ENCODE measurements around the gene GRIP2.
"Not testable (repeated sequence)": the region's sequence is repeated elsewhere in the genome, so short reads cannot be mapped to it uniquely, and the experiment has no call there.

The GRIP2 gene

GRCh38 chr3:14517601-14518431, 22.3 kb downstream of the GRIP2 start:
- Histone ChIP-seq H3K27ac (no peak overlapping the region), H3K4me3 (no peak overlapping the region), H3K4me1 (peaks cover 0 to 14% (median 5%) of the 10 kb centered on the region in 4 donors), H3K36me3 (no peaks in the 10 kb centered on the region), H3K27me3 (no peaks in the 10 kb centered on the region), H3K9me3 (no peaks in the 10 kb centered on the region)
- intact Hi-C loops (cut with DNase I; ENCODE audit: low total_unique reads): no loop called here
- peak in 1 of 2 donors; percentile 55 for DNase-seq
- no peak for TF ChIP-seq CTCF (IDR thresholded peaks at IDR 0.05)

DNA sequence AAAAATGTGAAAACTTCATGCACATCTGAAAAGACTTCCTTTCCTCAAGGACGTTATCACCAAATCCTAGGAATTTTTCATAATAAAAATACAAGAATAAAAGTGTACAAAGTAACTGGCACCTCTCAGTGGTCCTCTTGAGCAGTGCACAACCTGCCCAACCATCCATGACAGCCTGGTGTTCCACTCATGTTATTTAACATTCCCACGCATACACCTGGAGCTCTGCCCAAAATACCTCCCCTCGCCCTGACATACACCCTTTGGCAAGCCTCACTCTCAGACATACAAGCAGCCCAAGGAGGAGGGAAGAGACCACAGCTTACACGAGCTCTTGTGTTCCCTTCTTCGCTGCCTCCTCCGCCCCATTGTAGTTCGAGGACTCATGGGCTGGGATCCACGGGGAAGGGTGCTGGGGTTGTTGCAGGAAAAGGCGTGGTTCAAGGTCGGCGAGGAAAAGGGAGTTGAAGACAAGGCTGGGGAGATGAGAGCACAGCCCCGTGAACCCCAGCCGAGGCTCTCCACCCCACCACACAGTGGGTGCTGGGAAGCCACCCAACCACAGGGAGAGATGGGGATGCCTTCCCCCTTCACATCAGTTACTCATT, 23.3 kb downstream of the GRIP2 start:
- Histone ChIP-seq H3K27ac (no peak overlapping the region), H3K9me3 (no peaks in the 10 kb centered on the region), H3K4me1 (peaks cover 0 to 4% (median under 1%) of the 10 kb centered on the region in 4 donors), H3K27me3 (no peaks in the 10 kb centered on the region), H3K4me3 (no peak overlapping the region), H3K36me3 (no peaks in the 10 kb centered on the region)
- intact Hi-C loops (cut with DNase I; ENCODE audit: low total_unique reads): no loop called here
- TF ChIP-seq CTCF (IDR thresholded peaks at IDR 0.05): no peak
- peak in 1 of 2 donors; percentile 42 for DNase-seq

GRCh38 chr3:14515526-14515925, 24.6 kb downstream of the GRIP2 start:
- intact Hi-C loops (cut with DNase I; ENCODE audit: low total_unique reads); H3K4me1 ChIP-seq; H3K27ac ChIP-seq; DNase-seq; H3K9me3 ChIP-seq; H3K36me3 ChIP-seq; H3K27me3 ChIP-seq; H3K4me3 ChIP-seq: not testable (repeated sequence)

GRCh38 chr3:14514323-14514720, 25.8 kb downstream of the GRIP2 start:
- no peaks in the 10 kb centered on the region for H3K36me3 ChIP-seq
- no peaks in the 10 kb centered on the region for H3K27me3 ChIP-seq
- DNase-seq: peak in 1 of 2 donors; percentile 44
- no peaks in the 10 kb centered on the region for H3K9me3 ChIP-seq
- no peak overlapping the region for H3K4me3 ChIP-seq
- TF ChIP-seq CTCF (IDR thresholded peaks at IDR 0.05): no peak
- intact Hi-C loops (cut with DNase I; ENCODE audit: low total_unique reads): no loop called here
- peaks cover 0 to 1% (median 0%) of the 10 kb centered on the region in 4 donors for H3K4me1 ChIP-seq
- no peak overlapping the region for H3K27ac ChIP-seq

DNA sequence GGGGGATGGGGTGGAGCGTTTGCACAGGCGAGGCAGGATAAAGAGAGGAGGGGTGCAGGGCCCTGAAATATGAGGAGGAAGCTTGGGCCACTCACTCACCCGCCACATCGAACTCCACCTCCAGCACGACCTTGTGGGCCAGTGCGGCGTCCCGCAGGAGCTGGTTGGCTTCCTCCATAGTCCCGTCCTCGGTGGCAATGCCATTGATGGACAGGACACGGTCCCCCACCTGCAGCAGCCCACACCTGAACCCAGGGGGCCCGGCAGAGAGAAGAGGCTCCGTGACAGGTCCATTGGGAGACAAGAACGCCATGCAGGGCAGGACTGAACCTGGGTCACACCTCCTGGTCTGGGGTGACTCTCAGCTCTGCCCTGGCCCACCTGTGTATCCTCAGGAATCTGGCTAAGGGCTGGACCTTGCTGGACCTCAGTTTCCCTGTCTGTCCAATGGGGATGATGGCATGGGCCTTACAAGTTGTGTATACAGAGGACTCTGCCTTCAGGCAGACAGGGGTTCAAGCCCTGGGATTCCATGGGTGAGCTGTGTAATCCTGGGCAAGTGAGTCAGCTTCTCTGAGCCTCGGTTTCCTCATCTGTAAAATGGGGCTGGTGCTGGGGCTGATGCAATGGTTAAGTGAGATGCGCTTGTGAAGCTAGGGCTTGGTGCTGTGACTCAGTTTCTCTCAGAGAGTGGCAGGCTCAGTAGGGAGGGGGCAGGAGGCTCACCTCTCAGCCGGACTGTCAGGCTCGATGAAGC, 26.4 kb downstream of the GRIP2 start:
- Histone ChIP-seq H3K4me1 (peaks cover 0 to 6% (median 2%) of the 10 kb centered on the region in 4 donors), H3K27me3 (peaks cover 0 to 6% of the 10 kb centered on the region in 2 donors), H3K4me3 (no peak overlapping the region), H3K36me3 (no peaks in the 10 kb centered on the region), H3K27ac (no peak overlapping the region), H3K9me3 (no peaks in the 10 kb centered on the region)
- intact Hi-C loops (cut with DNase I; ENCODE audit: low total_unique reads): no loop called here
- no peak for TF ChIP-seq CTCF (IDR thresholded peaks at IDR 0.05)
- peak in 1 of 2 donors; percentile 64 for DNase-seq

Measured in tibial artery (tissue), 4 donors.